Right lobe of liver (tissue), 6 donors: Measurements from ENCODE around the gene PAFAH1B2. TPM values are rescaled to one million over a fixed set of nuclear protein-coding genes. Genes with fewer than 3 reads are reported as not detected.

Experiments
- ATAC-seq, 4 donors: fragments of 200-7000 bp; cut with Tn5 transposase; one replicate each; pipeline ENCODE4 v1.9.1; 2020; ENCODE audit warnings: mild to moderate bottlenecking in 4 of 4, moderate library complexity in 4 of 4
- DNase-seq, 3 donors: peaks; one replicate each; pipeline ENCODE4 v3.0.0-alpha.2; 2020
- H3K27ac ChIP-seq, 3 donors: fragments of 200-600 bp; one replicate each; pipeline ENCODE4 v1.8.0; 2022
- H3K27me3 ChIP-seq, 2 donors: fragments of 200-600 bp; one replicate each; pipeline ENCODE4 v1.8.0; 2022
- H3K36me3 ChIP-seq, 4 donors: fragments of 200-600 bp; sonication (generic) in 1 of 4; one replicate each; pipeline versions ENCODE4 v1.5.1 to v1.8.0; 2017 to 2022; ENCODE audit warnings: control low read depth in 1 of 4
- H3K4me1 ChIP-seq, 4 donors: fragments of 200-600 bp; sonication (generic) in 1 of 4; one replicate each; pipeline versions ENCODE4 v1.5.1 to v1.8.0; 2017 to 2022; ENCODE audit warnings: control low read depth in 1 of 4
- H3K4me3 ChIP-seq, 3 donors: fragments of 200-600 bp; one replicate each; pipeline ENCODE4 v1.8.0; 2022
- H3K9me3 ChIP-seq, 4 donors: fragments of 200-600 bp; sonication (generic) in 1 of 4; one replicate each; pipeline versions ENCODE4 v1.5.1 to v1.8.0; 2017 to 2022; ENCODE audit warnings: control low read depth in 1 of 4
- POLR2A ChIP-seq: fragments of 450-650 bp; IDR thresholded peaks from one replicate; pipeline ENCODE4 v1.6.1; 2017; ENCODE audit warnings: antibody characterized with exemption, mild to moderate bottlenecking
- WGBS: methylation state at CpG from one replicate; pipeline ENCODE4 v1.1.6; 2018; ENCODE audit warnings: low coverage, low lambda C conversion rate; ENCODE audit not compliant: insufficient coverage; ENCODE audit errors: missing lambda C conversion rate; 5-methylcytosine and 5-hydroxymethylcytosine counted together
- intact Hi-C, 2 donors: fragments of 100-400 bp; cut with DNase I; formaldehyde crosslinking; loops; one replicate each; pipeline versions ENCODE4 v1.11.2 to v1.14.1; 2022
- total RNA-seq, 6 experiments: library from RNA; depleted of rRNA in 2 of 6; stranded (reverse); fragments of >200 nt in 2 of 6; fragmentation: NEBNext Ultra II Directional in 3 of 6; extraction: Animal tissue kit (Norgen Biotek cat#: 25700) in 3 of 6; gene quantifications; one replicate each; pipeline versions ENCODE4 v1.1.0 to v1.2.4, GENCODE V29; 2016 to 2023
- TF ChIP-seq, protein P1 (sequence below), 4 donors: fragments of 200-600 bp in 3 of 4; fragments of 450-650 bp in 1 of 4; IDR thresholded peaks; one replicate each; pipeline versions ENCODE4 v1.5.1 to v1.8.0; 2016 to 2022; ENCODE audit warnings: antibody characterized with exemption in 4 of 4, mild to moderate bottlenecking in 2 of 4
- donor health status: DM: no; HTN: yes; CAD: no.
- donor health status: DM: no; HTN: no; CAD: no.
- donor health status: DM: no; HTN: no; CAD: no.
- donor health status: DM: no; HTN: yes; CAD: no.
- donor health status: DM: no; HTN: yes; CAD: no.

The PAFAH1B2 gene
- total RNA-seq, 6 experiments from 2014 or later, result 22.2 to 39.1 (median 29.3) TPM

DNA sequence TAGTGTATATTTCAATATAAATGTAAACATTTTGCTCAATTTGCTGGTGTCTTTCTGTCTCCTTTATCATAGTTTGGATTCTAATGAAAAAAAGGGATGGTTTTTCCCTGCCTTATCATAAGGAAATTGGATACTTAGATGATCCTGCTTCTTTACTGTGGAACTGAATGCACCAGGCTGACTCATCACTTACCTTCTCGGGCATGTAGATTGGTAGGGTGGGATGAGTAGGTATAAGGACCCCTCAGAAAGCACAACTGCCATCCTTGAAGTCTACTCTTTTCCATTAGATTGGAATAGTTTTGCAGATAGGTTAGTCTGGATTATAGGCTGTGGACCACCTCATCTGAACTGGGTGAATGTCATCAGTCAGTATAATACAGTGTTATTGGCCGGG lies 26.9 kb downstream of the PAFAH1B2 start:
- no peak overlapping the region for H3K27ac ChIP-seq
- DNase-seq, result no peak
- peaks cover 0 to 3% (median 0%) of the 10 kb centered on the region in 4 donors for H3K4me1 ChIP-seq
- intact Hi-C loops, result loop anchor here in 1 of 2 donors (10.0 kb wide), 1 partner anchor 54 kb away; no protein-coding TSS in a partner anchor
- no peaks in the 10 kb centered on the region for H3K9me3 ChIP-seq
- H3K36me3 ChIP-seq, result peaks cover 0 to 33% (median 12%) of the 10 kb centered on the region in 4 donors
- TF ChIP-seq, protein P1, sequence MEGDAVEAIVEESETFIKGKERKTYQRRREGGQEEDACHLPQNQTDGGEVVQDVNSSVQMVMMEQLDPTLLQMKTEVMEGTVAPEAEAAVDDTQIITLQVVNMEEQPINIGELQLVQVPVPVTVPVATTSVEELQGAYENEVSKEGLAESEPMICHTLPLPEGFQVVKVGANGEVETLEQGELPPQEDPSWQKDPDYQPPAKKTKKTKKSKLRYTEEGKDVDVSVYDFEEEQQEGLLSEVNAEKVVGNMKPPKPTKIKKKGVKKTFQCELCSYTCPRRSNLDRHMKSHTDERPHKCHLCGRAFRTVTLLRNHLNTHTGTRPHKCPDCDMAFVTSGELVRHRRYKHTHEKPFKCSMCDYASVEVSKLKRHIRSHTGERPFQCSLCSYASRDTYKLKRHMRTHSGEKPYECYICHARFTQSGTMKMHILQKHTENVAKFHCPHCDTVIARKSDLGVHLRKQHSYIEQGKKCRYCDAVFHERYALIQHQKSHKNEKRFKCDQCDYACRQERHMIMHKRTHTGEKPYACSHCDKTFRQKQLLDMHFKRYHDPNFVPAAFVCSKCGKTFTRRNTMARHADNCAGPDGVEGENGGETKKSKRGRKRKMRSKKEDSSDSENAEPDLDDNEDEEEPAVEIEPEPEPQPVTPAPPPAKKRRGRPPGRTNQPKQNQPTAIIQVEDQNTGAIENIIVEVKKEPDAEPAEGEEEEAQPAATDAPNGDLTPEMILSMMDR (IDR thresholded peaks at IDR 0.05), result no peak
- no peak for TF ChIP-seq POLR2A
- no peak overlapping the region for H3K4me3 ChIP-seq
- 100% methylated on average over 1 of the region's 2 CpGs for WGBS
- no peaks in the 10 kb centered on the region for H3K27me3 ChIP-seq
- ATAC-seq, result no peak

DNA sequence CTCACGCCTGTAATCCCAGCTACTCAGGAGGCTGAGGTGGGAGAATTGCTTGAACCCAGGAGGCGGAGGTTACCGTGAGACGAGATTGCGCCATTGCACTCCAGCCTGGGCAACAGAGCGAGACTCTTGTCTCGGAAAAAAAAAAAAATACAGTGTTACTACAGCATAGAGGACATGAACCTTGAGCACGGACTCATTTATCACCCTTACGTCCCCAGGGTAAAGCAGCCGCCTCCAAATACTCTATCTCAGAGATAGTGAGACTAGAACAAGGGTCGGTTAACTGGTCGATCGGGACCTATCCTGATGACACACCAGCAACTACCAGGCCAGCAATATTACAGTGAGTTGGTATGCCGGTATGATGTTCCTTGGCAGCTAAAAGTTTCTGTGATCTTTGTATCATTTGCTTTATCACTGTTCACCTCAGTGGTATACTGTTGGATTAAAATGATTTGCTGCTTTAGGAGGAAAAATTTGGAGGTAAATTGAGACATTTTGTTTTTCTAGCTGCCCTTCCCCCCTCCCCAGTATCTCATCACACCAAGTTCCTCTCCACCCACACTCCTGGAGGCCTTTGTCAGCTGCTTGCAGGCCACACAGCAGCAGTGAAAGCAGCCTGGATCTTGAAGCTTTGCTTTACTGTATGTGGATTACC lies 27.4 kb downstream of the PAFAH1B2 start:
- WGBS, result 57% methylated on average over 13 of the region's 14 CpGs
- Histone ChIP-seq H3K27me3 (no peaks in the 10 kb centered on the region), H3K36me3 (peaks cover 0 to 32% (median 10%) of the 10 kb centered on the region in 4 donors), H3K4me3 (no peak overlapping the region), H3K9me3 (no peaks in the 10 kb centered on the region), H3K4me1 (peaks cover 0 to 3% (median 0%) of the 10 kb centered on the region in 4 donors), H3K27ac (no peak overlapping the region)
- DNase-seq (peak in 1 of 3 donors; percentile 15), ATAC-seq (peak in 2 of 4 donors; percentile 43 to 57)
- intact Hi-C loops, result loop anchor here in 1 of 2 donors (10.0 kb wide), 1 partner anchor 53 kb away; no protein-coding TSS in a partner anchor
- TF ChIP-seq, protein P1 (IDR thresholded peaks at IDR 0.05), result no peak
- TF ChIP-seq POLR2A, result no peak

DNA sequence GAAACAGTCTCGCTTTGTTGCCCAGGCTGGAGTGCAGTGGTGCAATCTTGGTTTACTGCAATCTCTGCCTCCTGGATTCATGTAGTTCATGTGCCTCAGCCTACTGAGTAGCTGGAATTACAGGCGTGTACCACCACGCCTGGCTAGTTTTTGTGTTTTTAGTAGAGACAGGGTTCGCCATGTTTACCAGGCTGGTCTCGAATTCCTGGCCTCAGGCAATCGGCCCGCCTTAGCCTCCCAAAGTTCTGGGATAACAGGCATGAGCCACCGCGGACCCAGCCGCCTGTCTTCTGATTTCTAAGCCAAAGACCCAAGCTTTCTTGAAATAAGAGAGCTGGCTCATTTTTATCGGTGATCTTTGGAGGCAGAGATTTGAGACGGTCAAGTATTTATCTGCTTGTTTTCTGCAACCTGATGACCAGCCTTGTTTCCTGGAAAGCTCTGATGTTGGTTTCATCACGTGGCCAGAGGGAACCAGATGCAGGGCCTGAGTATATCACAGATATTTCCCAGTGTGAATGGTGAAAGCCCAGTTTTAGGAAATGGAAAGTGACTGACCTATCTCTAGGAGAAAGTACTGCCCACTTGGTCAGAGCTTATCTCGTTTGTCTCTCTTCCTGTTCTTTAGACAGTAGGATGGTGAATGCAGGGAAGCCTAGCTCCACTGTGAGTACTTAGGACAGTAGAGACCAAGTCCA lies 28.8 kb downstream of the PAFAH1B2 start:
- 62% methylated on average over 10 of the region's 14 CpGs for WGBS
- ATAC-seq (peak; percentile 57 to 76 (median 70)), DNase-seq (peak in 1 of 3 donors; percentile 20)
- TF ChIP-seq, protein P1 (IDR thresholded peaks at IDR 0.05), result no peak
- no peak for TF ChIP-seq POLR2A
- Histone ChIP-seq H3K4me1 (peaks cover 0 to 4% (median 0%) of the 10 kb centered on the region in 4 donors), H3K27ac (peak overlapping the region in 2 of 3 donors; percentile 1 to 51), H3K27me3 (no peaks in the 10 kb centered on the region), H3K9me3 (no peaks in the 10 kb centered on the region), H3K36me3 (peaks cover 0 to 21% (median 7%) of the 10 kb centered on the region in 4 donors), H3K4me3 (no peak overlapping the region)
- intact Hi-C loops, result loop anchor here in 1 of 2 donors (10.0 kb wide), 1 partner anchor 52 kb away; no protein-coding TSS in a partner anchor

DNA sequence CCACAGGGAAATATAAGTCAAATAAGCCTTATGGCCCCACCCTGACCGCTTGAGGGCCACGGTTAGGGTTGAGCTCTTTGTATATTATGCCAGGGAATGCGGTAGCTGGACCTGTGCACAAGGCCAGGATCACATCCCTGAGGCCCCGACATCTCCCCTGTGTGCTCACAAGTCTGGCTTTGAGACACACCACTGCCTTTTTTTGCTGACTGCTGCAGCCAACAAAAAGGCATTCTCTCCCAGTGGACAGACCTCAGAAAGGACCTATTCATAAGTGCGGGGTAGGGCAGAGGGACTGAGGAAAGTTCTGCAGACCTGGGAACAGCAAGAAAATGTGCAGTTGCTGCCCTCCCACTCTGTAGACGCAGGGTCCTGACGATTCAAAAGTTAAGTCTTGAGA lies 31.0 kb downstream of the PAFAH1B2 start:
- peak in 1 of 3 donors; percentile 2 for DNase-seq
- H3K4me1 ChIP-seq, result peaks cover 0 to 16% (median 5%) of the 10 kb centered on the region in 4 donors
- WGBS, result 71% methylated on average over 3 of the region's 7 CpGs
- no peak overlapping the region for H3K4me3 ChIP-seq
- H3K9me3 ChIP-seq, result no peaks in the 10 kb centered on the region
- no peak overlapping the region for H3K27ac ChIP-seq
- intact Hi-C loops, result loop anchor here in 1 of 2 donors (10.0 kb wide), 1 partner anchor 50 kb away; no protein-coding TSS in a partner anchor
- no peak for ATAC-seq
- H3K27me3 ChIP-seq, result no peaks in the 10 kb centered on the region
- peaks cover 0 to 3% (median under 1%) of the 10 kb centered on the region in 4 donors for H3K36me3 ChIP-seq
- TF ChIP-seq POLR2A, result no peak
- TF ChIP-seq, protein P1 (IDR thresholded peaks at IDR 0.05), result no peak
